ENCODE results near the gene ANTXR1. TPM values are rescaled to one million over a fixed set of nuclear protein-coding genes. Genes with fewer than 3 reads are reported as not detected.

The ANTXR1 gene
- total and polyA plus RNA-seq, 2 experiments from 2014 or later: 24.0 to 36.0 TPM

DNA sequence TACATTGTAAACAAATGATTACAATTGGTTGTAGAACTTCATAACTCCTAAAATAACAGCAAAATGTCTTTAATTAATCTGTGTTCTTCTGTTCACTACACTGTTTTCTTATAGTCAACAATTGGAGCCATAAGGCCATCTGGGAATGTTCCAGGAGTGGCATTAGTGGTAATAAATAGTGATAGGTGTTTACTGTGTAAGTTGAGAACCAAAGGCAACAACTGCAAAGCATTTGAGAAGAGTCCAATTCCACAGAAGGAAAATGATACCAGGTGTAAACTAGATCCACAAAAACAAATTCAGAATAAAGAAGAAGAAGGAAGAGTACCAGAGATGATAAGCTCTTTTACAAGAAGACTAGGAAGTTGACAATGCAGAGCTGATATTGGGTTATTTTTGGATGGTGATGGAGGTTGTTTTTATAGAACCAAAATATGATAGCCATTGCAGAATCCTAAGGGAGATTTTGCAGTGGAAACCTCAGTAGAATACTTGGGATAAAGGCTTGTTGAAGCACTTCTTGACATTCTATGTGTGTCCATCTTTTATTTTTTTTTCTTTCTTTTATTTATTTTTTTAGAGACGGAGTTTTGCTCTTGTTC, 52.9 kb downstream of the ANTXR1 start:
- no peak for DNase-seq (ENCODE audit: low read depth in 1 of 2, low spot score in 1 of 2)
- Histone ChIP-seq H3K9me3 (ENCODE audit: low read depth) (no peaks in the 10 kb centered on the region), H3K4me1 (ENCODE audit: low read depth) (peaks cover 5% of the 10 kb centered on the region), H3K27me3 (no peaks in the 10 kb centered on the region), H3K27ac (no peak overlapping the region), H3K36me3 (no peaks in the 10 kb centered on the region), H3K4me3 (no peak overlapping the region)
- TF ChIP-seq, protein P1, sequence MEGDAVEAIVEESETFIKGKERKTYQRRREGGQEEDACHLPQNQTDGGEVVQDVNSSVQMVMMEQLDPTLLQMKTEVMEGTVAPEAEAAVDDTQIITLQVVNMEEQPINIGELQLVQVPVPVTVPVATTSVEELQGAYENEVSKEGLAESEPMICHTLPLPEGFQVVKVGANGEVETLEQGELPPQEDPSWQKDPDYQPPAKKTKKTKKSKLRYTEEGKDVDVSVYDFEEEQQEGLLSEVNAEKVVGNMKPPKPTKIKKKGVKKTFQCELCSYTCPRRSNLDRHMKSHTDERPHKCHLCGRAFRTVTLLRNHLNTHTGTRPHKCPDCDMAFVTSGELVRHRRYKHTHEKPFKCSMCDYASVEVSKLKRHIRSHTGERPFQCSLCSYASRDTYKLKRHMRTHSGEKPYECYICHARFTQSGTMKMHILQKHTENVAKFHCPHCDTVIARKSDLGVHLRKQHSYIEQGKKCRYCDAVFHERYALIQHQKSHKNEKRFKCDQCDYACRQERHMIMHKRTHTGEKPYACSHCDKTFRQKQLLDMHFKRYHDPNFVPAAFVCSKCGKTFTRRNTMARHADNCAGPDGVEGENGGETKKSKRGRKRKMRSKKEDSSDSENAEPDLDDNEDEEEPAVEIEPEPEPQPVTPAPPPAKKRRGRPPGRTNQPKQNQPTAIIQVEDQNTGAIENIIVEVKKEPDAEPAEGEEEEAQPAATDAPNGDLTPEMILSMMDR (IDR thresholded peaks at IDR 0.05; ENCODE audit: low read depth, low read length): no peak

DNA sequence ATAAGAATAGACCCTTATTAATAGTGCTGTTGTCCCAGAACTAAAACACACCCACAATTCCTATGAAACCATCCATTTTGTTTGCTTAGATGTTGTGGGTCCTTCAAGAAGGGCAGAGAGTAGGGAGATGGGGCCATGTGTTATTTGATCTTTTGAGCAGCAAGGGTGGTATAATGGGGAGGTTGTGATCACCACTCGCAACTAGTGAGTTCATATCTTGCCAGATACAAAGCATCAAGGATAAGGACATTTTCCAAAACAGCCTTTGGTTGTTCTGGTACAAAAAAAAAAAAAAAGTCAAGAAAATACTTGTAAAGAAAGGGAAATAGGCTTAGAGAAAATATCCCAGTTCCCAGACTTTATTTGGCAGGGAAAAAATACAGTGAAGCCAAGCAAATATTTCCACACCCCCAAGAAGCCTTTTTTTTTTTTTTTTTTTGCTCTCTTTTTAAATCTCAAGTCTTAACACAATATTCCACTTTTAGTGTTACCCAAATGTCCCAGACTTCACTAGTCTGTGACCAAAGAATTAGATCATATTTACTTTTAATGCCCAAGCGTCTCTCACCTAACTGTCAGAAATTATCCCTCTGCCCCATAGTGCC, 54.1 kb downstream of the ANTXR1 start:
- TF ChIP-seq, protein P1 (IDR thresholded peaks at IDR 0.05; ENCODE audit: low read depth, low read length): no peak
- Histone ChIP-seq H3K36me3 (peaks cover 4% of the 10 kb centered on the region), H3K27me3 (no peaks in the 10 kb centered on the region), H3K9me3 (ENCODE audit: low read depth) (no peaks in the 10 kb centered on the region), H3K4me1 (ENCODE audit: low read depth) (no peaks in the 10 kb centered on the region), H3K4me3 (no peak overlapping the region), H3K27ac (no peak overlapping the region)
- DNase-seq (ENCODE audit: low read depth in 1 of 2, low spot score in 1 of 2): no peak

DNA sequence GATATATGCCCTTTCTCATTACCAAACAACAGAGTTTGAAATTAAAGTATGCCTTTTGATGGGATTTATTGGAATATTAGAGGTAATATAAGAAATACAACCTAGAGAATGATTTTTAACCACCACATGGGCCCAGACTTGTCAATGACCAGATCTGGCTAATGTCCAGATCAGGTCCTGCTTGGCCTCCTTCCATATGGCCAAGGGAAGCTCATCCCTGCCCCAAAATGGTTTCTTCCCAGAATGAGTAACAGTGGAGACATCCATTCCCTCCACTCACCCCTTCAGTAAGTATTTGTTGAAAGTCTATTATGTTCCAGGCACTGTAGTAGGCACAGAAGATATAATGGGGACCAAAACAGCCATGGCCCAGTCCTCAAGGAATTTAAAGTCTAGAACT, 54.9 kb downstream of the ANTXR1 start:
- TF ChIP-seq, protein P1 (IDR thresholded peaks at IDR 0.05; ENCODE audit: low read depth, low read length): no peak
- H3K4me3 ChIP-seq: no peak overlapping the region
- no peak for DNase-seq (ENCODE audit: low read depth in 1 of 2, low spot score in 1 of 2)
- no peaks in the 10 kb centered on the region for H3K4me1 ChIP-seq (ENCODE audit: low read depth)
- H3K27ac ChIP-seq: no peak overlapping the region
- no peaks in the 10 kb centered on the region for H3K27me3 ChIP-seq
- H3K9me3 ChIP-seq (ENCODE audit: low read depth): no peaks in the 10 kb centered on the region
- peaks cover 8% of the 10 kb centered on the region for H3K36me3 ChIP-seq

DNA sequence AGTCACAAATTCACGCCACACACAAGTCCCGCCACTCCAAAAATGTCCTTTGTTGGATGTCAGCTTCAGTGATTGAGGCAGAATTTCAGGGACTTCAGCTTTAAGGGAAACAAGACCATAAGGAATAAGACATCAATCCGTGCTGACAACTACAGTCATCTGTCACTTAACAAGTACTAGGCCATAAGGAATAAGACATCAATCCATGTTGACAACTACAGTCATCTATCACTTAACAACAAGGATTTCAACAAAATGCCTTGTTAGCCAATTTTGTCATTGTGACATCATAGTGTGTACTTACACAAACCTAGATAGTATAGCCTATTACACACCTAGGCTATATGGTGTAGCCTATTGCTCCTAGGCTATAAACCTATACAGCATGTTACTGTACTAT, 58.0 kb downstream of the ANTXR1 start:
- Histone ChIP-seq H3K36me3 (peaks cover 16% of the 10 kb centered on the region), H3K27me3 (no peaks in the 10 kb centered on the region), H3K4me3 (no peak overlapping the region), H3K4me1 (ENCODE audit: low read depth) (no peaks in the 10 kb centered on the region), H3K9me3 (ENCODE audit: low read depth) (no peaks in the 10 kb centered on the region), H3K27ac (no peak overlapping the region)
- DNase-seq (ENCODE audit: low read depth in 1 of 2, low spot score in 1 of 2): no peak
- TF ChIP-seq, protein P1 (IDR thresholded peaks at IDR 0.05; ENCODE audit: low read depth, low read length): no peak

DNA sequence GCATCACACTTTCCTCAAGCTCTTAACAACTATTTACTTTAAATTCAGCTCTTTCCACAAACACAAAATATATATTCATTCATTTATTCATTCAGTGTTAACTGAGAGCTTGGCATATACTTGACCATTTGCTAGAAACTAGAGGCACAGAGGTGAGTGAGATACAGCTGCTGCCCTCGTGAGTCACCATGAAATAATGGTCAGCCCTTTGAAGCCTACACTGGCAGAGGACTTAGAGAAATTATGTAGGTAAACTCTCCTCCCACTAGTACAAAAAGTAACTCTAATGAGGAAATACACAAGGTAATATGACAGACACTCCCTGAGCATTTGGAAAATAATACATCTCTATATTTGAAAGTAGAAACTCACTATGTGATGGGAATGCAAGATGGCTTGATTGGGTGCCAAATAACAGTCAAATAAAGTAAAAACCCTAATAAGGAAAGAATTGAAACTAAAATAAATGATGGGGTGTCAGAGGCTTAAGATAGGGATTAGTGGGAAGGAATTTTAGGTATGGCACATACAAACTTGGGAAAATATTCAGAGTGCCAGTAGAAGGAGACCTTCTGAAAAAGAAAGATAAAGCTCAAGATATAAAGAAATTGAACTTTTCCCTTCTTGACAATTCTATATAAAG, 61.1 kb downstream of the ANTXR1 start:
- Histone ChIP-seq H3K9me3 (ENCODE audit: low read depth) (no peaks in the 10 kb centered on the region), H3K4me3 (no peak overlapping the region), H3K4me1 (ENCODE audit: low read depth) (no peaks in the 10 kb centered on the region), H3K36me3 (peaks cover 24% of the 10 kb centered on the region), H3K27me3 (no peaks in the 10 kb centered on the region), H3K27ac (no peak overlapping the region)
- no peak for DNase-seq (ENCODE audit: low read depth in 1 of 2, low spot score in 1 of 2)
- TF ChIP-seq, protein P1 (IDR thresholded peaks at IDR 0.05; ENCODE audit: low read depth, low read length): no peak
